HL-60 (cell line): Measurements from ENCODE around the gene RFTN1.

ENCODE experiments used
- DNase-seq, 2 experiments: peaks; one replicate each; pipeline ENCODE4 v3.0.0-alpha.2; 2010 to 2020; ENCODE audit warnings: low read depth in 1 of 2, low spot score in 1 of 2
- H3K27ac ChIP-seq: fragments of 250-450 bp; sonication (Bioruptor Pico); replicated peaks from 2 replicates; pipeline ENCODE4 v1.5.1; 2020; ENCODE audit warnings: mild to moderate bottlenecking, moderate library complexity
- H3K27me3 ChIP-seq: fragments of 250-450 bp; sonication (Bioruptor Pico); 2 replicates; pipeline ENCODE4 v1.5.1; 2021; ENCODE audit warnings: mild to moderate bottlenecking, moderate library complexity; ENCODE audit not compliant: insufficient read depth, poor library complexity, severe bottlenecking
- H3K4me3 ChIP-seq: replicated peaks from 2 replicates; pipeline ENCODE4 v1.5.1; 2011; ENCODE audit warnings: mild to moderate bottlenecking, control low read depth, low read length; ENCODE audit not compliant: insufficient read depth
- GABPA ChIP-seq: IDR thresholded peaks from 2 replicates; pipeline ENCODE4 v1.6.1; 2012; ENCODE audit warnings: low read depth
- POLR2AphosphoS5 ChIP-seq: IDR thresholded peaks from 2 replicates; pipeline ENCODE4 v1.6.1; 2012; ENCODE audit warnings: low read depth
- REST ChIP-seq: IDR thresholded peaks from 2 replicates; pipeline ENCODE4 v1.6.1; 2012; ENCODE audit warnings: low read depth; ENCODE audit not compliant: insufficient replicate concordance
- SPI1 ChIP-seq: IDR thresholded peaks from 2 replicates; pipeline ENCODE4 v1.6.1; 2012; ENCODE audit warnings: low read depth, mild to moderate bottlenecking, borderline replicate concordance
- TF ChIP-seq, protein P1 (sequence below): IDR thresholded peaks from one replicate; pipeline ENCODE4 v1.5.1; 2011; ENCODE audit warnings: low read length, control low read depth, inconsistent platforms; ENCODE audit not compliant: insufficient read depth

Gene RFTN1

GRCh38 chr3:16484216-16484615 lies 29.3 kb downstream of the RFTN1 start:
- TF ChIP-seq REST (no peak), SPI1 (no peak), GABPA (no peak), POLR2AphosphoS5 (no peak)
- TF ChIP-seq, protein P1, sequence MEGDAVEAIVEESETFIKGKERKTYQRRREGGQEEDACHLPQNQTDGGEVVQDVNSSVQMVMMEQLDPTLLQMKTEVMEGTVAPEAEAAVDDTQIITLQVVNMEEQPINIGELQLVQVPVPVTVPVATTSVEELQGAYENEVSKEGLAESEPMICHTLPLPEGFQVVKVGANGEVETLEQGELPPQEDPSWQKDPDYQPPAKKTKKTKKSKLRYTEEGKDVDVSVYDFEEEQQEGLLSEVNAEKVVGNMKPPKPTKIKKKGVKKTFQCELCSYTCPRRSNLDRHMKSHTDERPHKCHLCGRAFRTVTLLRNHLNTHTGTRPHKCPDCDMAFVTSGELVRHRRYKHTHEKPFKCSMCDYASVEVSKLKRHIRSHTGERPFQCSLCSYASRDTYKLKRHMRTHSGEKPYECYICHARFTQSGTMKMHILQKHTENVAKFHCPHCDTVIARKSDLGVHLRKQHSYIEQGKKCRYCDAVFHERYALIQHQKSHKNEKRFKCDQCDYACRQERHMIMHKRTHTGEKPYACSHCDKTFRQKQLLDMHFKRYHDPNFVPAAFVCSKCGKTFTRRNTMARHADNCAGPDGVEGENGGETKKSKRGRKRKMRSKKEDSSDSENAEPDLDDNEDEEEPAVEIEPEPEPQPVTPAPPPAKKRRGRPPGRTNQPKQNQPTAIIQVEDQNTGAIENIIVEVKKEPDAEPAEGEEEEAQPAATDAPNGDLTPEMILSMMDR: no peak
- Histone ChIP-seq H3K27ac (no peak overlapping the region), H3K4me3 (no peak overlapping the region), H3K27me3 (no peaks in the 10 kb centered on the region)
- DNase-seq: no peak

DNA sequence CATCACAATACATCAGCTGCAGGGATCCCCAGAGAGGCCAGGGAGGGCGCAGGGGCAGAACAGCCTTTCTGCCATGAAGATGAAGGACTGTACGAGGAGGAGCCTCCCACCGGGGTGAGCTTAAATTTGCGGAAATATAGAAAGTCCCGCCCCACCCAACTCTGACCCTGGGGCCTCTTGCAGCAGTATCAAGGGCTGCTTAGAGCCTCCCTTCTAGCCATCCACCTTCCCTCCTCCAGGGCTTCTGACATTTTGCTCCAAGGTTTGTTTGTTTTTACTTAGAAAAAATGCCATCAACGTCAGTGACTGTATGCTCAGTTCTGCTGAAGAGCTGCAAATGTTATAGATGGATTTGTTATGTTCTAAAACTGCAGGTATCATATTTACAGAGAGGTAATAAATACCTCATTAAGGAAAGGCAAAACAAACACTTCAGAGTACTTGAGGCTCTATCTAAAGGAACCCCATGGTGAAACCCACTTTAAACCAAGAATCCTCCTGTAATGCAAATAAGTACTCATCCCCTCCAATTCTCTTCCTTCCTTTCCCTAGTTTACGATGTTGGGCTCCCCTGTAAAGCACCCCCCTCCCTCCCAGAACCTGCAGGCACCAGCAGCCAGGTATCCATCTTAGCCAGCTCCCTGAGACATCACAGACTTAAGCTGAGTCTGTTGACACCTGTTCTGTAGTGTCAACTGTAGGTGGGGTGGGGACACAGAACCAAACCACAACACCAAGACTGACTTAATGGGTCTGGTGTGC lies 30.5 kb downstream of the RFTN1 start:
- Histone ChIP-seq H3K27ac (no peak overlapping the region; the same call in 1 of the 2 replicates), H3K27me3 (no peaks in the 10 kb centered on the region), H3K4me3 (no peak overlapping the region)
- TF ChIP-seq GABPA: no peak
- TF ChIP-seq SPI1: no peak
- no peak for TF ChIP-seq POLR2AphosphoS5
- TF ChIP-seq REST: no peak
- TF ChIP-seq, protein P1: no peak
- peak in 1 of 2 experiments; percentile 84 for DNase-seq

GRCh38 chr3:16482194-16482769 lies 31.2 kb downstream of the RFTN1 start:
- no peak overlapping the region for H3K27ac ChIP-seq
- TF ChIP-seq POLR2AphosphoS5 (no peak), GABPA (no peak), SPI1 (no peak), REST (no peak)
- TF ChIP-seq, protein P1: no peak

More at GRCh38 chr3:16482194-16482769, 31.2 kb downstream of the RFTN1 start:
- no peaks in the 10 kb centered on the region for H3K27me3 ChIP-seq
- H3K4me3 ChIP-seq: no peak overlapping the region
- DNase-seq: no peak
